NCI-H2227 (cell line): ENCODE results near the gene MAP2K6.

Experiments
- DNase-seq: peaks from one replicate; lab custom pipeline; 2025; ENCODE audit not compliant: unreplicated experiment; lab: John Stamatoyannopoulos, UW

Gene MAP2K6

DNA sequence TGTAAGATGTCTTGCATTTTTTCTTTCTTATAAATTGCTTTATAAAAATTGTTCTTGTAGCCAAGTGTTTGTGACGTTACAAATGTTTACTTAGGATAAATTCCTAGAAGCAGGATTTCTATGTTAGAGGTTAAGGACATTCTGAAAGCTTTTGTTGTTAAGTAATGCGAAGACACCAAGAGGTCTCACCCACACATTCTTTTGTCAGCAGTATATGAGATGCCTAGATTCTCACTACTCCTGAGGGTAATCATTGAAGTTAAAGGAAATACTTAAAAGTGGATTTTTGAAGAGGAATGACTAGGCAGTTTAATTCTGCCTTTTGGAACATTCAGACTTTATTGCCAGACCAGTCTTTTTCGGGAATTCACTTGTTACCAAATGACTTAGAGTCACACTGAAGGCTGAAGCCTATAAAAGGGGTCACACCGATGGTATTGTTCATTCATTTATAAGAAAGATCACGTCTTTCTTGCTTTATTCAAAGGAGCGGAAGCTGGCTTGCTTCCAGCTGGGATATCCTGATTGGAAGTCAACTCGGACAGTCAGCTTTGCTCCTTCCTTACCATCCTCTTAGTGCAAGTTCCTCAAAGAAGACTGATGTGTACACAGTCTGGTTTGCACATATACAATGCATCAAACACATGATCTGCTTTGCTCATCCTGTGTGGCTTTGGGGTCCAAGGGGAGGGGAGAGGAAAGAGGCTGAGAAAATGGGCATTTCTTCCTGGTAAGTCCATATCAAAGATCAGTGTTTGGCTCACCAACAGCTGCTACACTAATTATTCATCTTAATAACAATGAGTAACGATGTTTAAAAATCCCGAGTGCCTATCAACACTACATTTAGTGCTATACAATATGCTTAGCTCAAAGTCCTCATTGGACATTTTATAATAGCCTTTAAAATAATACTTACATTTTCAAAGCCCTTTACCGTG lies 160.0 kb downstream of the MAP2K6 start:
- DNase-seq, result no peak

DNA sequence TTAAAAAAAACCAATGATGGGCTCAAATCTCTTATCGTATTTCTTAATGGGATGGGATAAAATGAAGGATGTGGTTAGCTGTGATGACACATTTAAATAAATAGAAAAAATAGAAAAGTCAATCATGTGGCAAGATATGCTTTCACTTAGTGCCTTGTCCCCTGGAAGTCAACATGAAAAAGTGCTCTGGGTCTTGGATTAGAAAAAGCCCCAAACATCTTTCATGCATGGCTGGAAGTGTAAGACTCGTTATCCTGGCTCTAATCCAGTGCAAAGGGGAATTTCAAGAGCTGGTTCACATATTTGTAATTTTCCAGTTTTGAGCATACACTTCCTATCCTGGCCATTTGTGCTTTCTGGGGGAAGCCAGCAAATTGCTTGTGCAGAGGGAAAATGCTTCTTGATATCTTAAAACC lies 160.9 kb downstream of the MAP2K6 start:
- no peak for DNase-seq

DNA sequence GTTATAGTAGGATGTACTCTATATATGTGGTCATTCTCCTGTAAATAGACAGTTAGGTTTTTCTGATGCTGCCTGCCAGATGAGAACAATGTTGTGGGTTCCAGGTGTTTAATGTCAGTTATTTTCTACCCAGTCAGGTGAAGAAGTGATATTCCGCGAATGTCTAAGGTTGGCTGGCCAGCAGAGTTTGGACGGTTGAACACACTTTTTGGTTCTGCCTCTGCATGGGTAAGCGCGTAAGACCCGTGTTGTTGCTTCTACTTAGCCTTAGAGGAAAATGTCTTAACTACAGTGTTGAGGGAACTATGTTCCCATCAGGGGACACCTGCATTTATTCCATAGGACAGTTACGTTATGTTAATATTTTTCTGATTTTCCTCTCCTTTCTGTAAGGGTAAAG lies 162.6 kb downstream of the MAP2K6 start:
- no peak for DNase-seq

DNA sequence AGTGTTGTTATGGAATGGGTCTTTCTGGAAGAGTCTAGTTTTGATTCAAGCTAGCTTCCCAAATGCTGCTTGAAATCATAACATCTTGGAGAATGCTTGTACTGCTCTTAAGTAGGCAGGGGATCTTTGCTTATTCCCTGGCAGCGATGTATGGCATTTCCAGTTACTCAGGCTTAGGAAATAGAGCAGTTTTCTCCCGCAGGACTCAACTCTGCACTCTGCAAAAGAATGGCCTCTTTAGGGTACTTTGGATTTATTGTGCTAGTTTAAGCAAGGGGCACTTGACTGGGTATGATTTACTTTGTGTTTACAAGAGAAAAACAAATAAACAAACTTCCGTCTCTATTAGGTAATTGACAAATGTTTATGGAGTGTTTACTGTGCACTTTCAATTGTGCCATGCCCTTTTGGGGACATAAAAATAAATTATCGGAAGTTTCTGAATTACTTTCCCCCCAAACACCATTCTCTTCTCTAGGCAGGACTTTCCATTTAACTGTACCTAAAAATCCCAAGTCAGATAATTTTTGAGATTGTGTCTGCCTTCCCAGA lies 164.0 kb downstream of the MAP2K6 start:
- DNase-seq, result no peak

DNA sequence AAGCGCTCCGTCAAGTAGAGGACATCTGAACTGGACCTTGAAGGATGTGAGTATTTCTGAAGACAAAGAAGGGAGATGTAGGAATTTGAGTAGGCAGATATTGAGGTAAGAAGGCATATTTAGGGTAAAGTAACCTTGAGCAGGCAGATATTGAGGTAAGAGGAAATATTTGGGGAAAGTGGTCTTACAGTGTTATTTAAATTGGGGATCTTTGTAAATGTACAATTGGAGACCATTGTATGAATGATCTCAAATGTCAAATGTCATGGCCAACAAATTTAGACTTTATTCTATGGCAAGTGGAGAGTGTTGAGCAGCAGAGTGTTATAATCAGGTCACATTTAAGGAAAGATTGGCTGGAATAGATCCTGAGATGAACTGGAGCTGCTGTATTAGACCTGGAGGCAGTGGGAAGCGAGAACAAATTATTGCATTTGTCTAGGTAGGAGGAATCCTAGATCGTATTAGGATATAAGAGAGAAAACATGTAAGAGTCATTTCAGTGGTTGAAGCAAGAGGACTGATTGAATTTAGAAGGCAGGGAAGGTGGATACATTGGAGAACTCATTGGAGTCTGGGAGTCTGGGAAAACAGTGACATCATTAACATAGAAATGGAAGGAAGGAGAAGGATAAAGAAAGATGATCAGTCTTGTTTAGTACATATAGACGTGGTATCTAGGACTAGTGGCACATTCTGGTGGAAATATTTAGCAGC lies 165.6 kb downstream of the MAP2K6 start:
- no peak for DNase-seq

DNA sequence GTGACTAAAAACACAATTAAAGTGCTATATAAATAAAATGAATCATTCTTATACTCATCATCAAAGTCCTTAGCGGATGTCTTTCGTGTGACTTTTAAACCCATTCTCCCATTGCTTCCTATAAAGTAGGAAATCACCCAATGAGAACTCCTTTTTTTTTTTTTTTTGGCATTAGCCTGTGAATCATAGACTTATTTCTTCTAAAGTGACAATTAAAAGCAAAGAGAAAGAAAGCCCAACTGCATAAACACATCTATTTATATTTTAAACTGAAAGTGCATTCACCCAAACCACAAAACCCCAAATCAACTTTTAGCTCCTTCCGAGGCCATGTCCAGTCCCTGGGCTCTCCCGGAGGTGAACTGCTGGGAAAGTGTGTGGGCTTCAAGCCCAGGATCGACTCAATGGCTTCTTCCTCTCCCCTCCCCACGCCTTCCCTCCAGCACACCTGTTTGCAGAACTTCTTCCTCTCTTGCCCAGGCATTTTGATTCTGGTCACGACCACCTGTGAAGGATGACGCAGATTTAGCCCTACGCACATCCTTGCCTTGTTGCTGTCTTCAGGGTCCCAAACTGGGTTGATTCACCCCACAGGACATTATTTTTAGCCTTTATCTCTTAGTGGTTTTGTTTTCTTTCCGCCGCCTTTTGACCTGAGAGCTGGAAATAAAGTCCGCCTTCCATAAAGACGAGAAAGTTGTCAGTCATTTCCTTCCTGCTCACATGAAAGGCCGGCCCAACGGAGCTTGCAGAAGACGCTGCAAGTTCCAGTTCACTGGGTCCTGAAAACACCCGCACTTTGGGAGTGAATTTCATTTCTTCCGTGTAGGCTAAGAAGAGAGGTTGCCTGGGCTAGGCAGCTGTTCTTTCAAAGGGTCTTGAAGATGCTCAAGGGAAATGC lies 166.8 kb downstream of the MAP2K6 start:
- DNase-seq, result no peak

DNA sequence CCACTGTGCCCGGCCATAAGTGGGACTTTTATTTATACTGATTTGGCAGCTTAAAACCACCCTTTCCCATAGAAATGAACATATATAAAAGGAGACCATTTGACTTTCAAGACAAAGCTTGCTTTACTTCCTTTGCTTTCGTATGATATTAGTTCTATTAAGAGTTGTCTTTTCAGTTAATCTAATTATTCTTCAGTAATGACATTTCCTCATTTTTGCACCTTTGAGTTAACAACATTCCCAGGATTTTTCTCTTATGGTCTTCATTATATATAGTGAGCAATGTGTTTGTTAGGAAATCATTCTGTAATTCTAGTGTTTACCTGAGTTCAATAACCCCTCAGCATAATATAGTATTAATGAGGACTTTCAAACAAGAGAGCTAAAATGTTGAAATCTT lies 173.8 kb downstream of the MAP2K6 start:
- no peak for DNase-seq

DNA sequence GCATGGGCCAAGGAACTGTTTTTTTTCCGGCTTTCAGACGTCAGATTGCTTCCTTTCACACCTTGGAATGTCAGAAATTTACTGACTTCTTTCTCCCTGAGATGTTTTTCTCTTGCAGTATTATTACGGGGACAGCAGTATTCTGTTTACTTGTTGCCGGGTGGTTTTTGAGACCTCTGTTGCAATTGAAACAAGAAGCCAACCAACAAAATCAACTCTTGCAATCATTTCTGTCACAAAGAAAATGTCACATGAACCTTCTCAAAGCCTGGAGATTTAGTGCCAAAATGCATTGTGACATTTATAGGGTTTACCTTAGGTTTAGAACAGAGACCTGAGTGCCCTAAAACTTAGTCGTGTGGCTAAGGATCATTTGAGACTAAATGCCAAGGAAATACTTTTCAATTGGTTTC lies 174.3 kb downstream of the MAP2K6 start:
- no peak for DNase-seq

DNA sequence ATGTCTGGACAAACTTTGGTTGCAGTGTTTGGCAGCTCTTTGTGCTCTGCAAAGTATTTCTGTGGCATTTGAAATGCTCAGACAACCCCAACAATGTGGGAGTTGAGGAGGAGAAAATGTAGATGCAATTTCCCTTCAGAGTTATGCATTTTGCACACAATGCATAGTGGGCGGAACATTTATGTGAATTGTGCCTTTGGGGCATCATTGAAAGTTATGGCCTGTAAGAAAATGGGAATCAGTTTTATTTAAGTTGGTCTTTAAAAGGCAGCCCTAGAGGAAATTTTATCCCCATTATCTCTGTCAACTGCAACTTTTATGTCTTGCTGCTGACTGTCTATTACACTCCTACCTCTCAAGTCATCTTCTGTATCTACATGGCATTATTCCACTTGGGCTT lies 176.2 kb downstream of the MAP2K6 start:
- DNase-seq, result no peak

DNA sequence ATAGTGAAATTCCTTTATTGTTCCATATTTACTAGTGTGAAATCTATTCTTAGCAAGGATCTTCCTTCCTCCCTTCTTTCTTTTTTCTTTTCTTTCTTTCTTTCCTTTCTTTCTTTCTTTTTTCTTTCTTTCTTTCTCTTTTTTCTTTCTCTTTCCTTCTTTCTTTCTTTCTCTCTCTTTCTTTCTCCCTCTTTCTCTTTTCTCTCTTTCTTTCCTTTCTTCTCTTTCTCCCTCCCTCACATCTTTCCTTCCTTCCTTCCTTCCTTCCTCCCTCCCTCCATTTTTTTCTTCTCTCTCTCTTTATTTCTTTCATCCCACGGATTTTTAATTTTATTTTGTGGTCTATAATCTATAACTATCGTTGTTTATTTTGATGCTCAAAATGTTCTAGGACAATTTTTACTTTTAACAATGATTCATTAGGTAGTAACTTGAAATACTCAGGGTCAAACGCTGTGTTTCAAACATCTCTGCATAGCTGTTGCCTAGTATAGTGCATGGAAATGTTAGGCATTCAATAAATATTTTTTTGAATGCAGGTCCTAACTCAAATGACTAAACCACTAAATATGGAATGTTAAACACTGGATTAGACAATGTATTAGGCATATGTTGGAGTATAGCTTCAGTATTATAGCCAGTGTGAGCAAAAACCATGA lies 178.3 kb downstream of the MAP2K6 start:
- DNase-seq, result no peak

DNA sequence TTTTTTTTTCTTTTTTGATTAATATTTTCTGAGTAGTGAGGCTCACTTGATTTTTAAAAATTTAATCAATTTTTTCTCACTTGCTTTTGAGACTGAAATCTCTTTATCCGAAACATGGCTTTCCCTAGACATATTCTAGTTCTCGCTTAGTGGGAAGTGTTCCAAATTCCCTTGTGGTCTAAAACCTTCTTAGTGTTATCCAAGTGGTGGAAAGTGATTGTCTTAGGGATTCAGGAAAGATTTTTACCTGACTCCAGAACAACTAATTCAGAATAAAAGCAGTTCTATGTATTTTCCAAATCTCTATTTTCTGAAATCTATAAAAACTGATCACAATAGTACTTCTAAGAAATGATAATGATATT lies 178.8 kb downstream of the MAP2K6 start:
- DNase-seq, result no peak

DNA sequence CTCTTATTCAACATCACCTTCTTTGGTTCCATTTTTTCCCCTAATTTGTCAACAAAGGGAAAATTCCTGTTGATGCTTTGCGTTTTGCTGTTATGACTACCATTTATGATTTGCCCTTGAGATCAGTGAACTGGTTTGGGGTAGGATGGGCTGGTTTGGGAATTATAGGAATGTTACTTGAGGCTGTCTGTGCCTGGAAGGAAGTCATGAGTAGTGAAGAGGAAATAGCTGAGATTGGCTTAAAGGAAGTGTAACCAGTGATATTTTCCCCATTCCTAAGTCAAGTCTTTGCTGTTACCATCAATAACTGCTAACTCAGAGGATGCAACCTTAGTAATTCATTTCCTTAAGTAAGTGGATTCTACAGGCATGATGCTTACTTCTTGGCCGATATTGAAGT lies 179.2 kb downstream of the MAP2K6 start:
- DNase-seq, result no peak

DNA sequence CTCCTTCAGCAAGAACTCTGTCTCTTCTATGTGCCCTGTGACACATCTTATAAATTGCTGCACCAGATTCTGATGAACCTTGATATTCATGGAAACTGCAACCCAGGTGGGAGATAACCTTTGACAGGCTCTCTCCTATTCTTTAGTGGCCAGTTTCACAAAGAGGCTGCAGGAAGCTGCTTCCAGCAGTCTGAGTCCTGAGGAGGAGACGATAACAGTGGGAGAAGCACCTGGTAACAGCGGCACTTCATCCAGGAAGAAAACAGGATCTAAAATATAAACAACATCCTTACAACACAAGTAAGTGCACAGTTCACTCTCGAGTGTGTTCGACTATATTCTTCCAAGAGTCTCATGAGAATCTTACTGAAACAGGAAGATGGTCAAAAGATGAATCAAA lies 180.1 kb downstream of the MAP2K6 start:
- no peak for DNase-seq

DNA sequence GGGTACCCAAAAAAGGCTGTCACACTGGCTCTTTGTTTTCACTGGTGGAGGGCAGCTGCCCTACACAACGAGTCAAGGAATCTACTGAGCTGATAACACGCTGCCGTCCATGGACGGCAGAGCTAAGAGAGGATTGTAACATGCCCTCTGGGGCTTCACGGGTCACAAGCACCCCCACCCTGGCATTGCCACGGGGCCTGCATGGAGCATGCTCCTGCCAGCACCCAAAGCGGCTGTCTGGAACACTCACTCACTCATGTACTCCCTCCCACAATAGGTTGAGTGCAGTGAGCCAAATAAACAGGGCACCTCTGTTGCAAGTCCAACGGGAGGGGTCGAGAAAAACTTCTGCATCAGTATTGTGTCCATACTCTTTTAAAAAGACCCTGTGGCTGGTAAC lies 181.6 kb downstream of the MAP2K6 start:
- DNase-seq, result no peak

DNA sequence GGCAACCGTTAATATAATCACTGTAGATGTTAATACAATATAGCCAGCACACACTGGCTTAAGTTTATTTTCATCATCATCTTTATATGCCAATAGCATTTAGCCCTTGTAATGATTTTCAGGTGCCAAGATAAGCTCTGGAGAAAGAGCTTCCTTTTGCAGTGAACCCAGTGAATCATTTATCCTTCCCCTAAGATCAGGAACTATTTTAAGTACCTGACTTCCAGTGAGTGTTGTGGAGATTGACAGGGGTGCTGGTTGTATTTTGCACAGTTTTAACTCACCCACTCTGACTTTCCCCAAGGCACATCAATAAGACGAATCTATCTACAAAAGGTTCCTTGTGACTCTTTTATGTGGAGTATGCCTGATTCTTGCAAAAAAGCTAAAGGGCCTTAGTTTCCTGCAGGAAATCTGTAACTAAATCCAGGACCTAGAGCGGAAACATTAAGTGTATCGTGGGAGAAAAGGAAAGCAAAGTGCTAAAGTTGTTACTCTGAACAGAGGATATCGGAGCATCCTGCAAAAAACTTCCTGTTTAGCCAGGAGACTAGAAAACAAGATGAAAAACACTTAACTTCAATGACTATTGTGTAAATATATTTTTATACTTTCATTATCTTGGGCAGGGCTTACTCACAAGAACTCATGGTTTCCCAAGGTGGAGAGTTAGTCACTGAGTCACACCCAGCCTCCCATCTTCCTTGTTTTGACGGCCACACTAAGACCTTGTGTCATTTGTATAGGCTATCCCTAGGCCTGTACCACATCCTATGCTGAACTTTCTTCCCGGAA lies 183.6 kb downstream of the MAP2K6 start:
- no peak for DNase-seq

DNA sequence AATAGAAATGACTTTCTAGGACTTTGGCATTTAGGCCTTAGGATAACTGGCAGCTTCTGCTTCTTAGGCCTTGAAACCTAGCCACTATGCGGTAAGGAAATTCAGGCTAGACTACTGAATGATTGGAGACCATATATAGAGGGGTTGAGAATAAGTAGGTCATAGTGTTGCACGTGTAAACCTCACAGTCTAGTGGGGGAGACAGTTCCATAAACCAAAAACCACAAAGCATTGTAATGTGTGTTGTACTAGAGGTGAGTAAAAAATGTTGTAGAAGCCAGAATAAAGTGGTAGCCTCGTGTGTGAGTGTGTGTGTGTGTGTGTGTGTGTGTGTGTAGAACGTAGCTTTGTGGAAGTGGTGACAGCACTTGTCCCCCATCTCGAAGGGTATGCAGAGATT lies 188.5 kb downstream of the MAP2K6 start:
- no peak for DNase-seq
